ENCODE measurements around the gene CCND1. TPM values are rescaled to one million over a fixed set of nuclear protein-coding genes. Genes with fewer than 3 reads are reported as not detected.

The CCND1 gene
- total RNA-seq, 6 experiments from 2014 or later, result 1,259 to 2,084 (median 1,434) TPM

GRCh38 chr11:69604055-69604454 lies 36.9 kb upstream of the CCND1 start:
- H3K9me3 Mint-ChIP-seq, result peaks cover 6% of the 10 kb centered on the region; the same call in 1 of the 2 replicates
- TF ChIP-seq CTCF (IDR thresholded peaks at IDR 0.05), result no peak
- no peak overlapping the region for H3K27ac Mint-ChIP-seq
- no peak overlapping the region for H3K4me3 Mint-ChIP-seq
- H3K27me3 Mint-ChIP-seq (ENCODE audit: insufficient read depth), result peaks cover 6% of the 10 kb centered on the region; the same call in 1 of the 2 replicates
- H3K36me3 Mint-ChIP-seq (ENCODE audit: low read depth), result peaks cover 7% of the 10 kb centered on the region; the same call in 1 of the 2 replicates
- H3K4me1 Mint-ChIP-seq (ENCODE audit: low read depth), result peaks cover 24% of the 10 kb centered on the region
- no peak for DNase-seq

GRCh38 chr11:69605737-69606526 lies 35.0 kb upstream of the CCND1 start:
- Mint-ChIP-seq H3K4me1 (ENCODE audit: low read depth) (peaks cover 12% of the 10 kb centered on the region), H3K27me3 (ENCODE audit: insufficient read depth) (peaks cover 6% of the 10 kb centered on the region; the same call in 1 of the 2 replicates)

DNA sequence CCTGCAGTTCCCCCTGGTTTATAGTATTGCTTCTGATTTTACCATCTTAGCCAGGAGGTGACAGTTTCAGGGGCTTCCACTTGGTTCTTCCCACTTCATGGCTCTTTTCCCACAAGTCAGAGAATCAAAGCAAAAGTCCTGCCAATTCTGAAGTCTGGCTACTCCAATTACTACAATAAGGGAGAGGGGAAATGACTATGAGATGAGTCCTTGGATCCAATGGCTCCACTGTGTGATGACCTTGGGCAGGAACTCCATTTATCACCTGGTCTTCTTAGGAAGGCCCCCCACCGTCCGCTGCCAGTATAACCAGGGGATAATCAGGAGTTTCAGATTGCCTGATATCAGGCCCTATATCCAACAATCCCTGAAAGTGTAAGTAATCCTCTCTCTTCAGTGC lies 31.6 kb upstream of the CCND1 start:
- Mint-ChIP-seq H3K27me3 (ENCODE audit: insufficient read depth) (peaks cover 2% of the 10 kb centered on the region), H3K36me3 (ENCODE audit: low read depth) (peaks cover 7% of the 10 kb centered on the region; the same call in 1 of the 2 replicates), H3K9me3 (peaks cover 6% of the 10 kb centered on the region; the same call in 1 of the 2 replicates), H3K27ac (no peak overlapping the region), H3K4me1 (ENCODE audit: low read depth) (no peaks in the 10 kb centered on the region; the same call in 1 of the 2 replicates), H3K4me3 (no peak overlapping the region)
- no peak for TF ChIP-seq CTCF (IDR thresholded peaks at IDR 0.05)
- DNase-seq, result no peak

More at GRCh38 chr11:69605737-69606526, 35.0 kb upstream of the CCND1 start:
- no peak for DNase-seq
- TF ChIP-seq CTCF (IDR thresholded peaks at IDR 0.05), result no peak
- peaks cover 6% of the 10 kb centered on the region; the same call in 1 of the 2 replicates for H3K9me3 Mint-ChIP-seq
- H3K27ac Mint-ChIP-seq, result no peak overlapping the region
- H3K36me3 Mint-ChIP-seq (ENCODE audit: low read depth), result peaks cover 7% of the 10 kb centered on the region; the same call in 1 of the 2 replicates
- H3K4me3 Mint-ChIP-seq, result no peak overlapping the region

DNA sequence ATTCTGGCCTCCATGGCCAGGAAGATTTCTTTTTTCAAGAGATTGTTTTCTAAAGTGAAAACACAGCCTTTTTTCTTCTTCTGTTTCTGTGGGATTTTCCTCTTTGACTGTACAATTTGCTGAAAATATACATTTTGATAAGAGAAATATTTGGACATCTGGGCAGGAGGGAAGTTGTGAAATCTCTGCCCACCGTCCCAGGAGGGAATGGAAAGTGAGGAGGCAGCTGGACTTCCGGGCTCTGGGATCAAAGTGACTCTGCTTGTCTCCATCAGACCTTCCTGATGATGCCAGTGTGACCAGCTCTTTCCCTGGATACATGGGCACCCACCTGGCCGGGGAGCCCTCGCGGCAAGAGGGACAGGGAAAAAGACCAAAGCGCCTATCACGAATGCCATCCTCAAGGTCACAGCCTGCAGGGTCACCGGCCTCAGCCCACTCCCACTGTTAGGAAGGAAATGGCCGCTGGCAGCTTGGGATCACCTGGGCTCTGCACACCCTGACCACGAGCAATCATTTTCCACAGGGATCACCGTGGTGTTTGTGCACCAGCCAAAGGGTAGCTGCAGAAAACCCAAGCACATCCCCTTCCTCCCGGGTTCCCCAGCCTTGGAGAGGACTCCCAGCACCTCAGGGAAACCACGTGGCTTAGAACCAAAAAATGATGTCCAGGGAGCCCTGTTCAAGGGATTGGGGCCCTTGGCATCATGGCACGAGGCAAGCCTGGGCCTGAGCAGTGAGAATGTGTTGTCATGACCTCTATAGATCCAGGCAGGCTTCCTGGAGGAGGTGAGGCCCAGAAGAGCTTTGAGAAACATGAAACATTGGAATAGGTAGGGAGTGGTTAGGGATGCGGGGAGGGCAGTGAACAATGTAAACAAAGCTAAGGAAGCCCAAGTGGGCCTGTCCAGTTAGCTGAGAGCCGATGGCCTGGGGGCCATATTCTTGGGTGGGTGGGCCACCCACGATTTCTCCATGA lies 29.1 kb upstream of the CCND1 start:
- Mint-ChIP-seq H3K27ac (no peak overlapping the region), H3K9me3 (peaks cover 6% of the 10 kb centered on the region; the same call in 1 of the 2 replicates), H3K4me3 (no peak overlapping the region), H3K4me1 (ENCODE audit: low read depth) (no peaks in the 10 kb centered on the region), H3K27me3 (ENCODE audit: insufficient read depth) (peaks cover 2% of the 10 kb centered on the region), H3K36me3 (ENCODE audit: low read depth) (peaks cover 7% of the 10 kb centered on the region; the same call in 1 of the 2 replicates)
- no peak for DNase-seq
- TF ChIP-seq CTCF (IDR thresholded peaks at IDR 0.05), result no peak

DNA sequence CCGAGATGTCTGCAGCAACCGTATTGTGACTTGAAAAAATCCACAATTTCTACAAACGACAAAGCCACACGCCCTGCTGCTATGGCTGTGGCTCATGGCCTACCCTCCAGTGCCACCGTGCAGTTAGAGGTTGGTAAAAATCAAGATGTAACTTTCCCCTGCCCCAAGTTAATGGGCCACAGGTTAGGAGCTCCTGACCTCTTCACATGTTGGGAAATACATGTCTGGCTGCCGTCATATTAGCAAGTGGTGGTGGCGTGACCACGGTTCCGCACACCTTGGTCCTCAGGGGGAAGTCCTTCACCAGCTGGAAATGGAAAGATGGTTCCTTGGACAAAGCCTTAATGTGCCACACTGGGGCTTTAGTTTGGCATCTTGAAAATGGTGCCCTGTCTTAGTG lies 27.4 kb upstream of the CCND1 start:
- H3K27me3 Mint-ChIP-seq (ENCODE audit: insufficient read depth), result peaks cover 7% of the 10 kb centered on the region
- peaks cover 3% of the 10 kb centered on the region; the same call in 1 of the 2 replicates for H3K9me3 Mint-ChIP-seq
- no peak overlapping the region for H3K4me3 Mint-ChIP-seq

More for the DNA sequence above, 27.4 kb upstream of the CCND1 start:
- H3K4me1 Mint-ChIP-seq (ENCODE audit: low read depth), result peaks cover 9% of the 10 kb centered on the region; the same call in 1 of the 2 replicates
- no peak overlapping the region for H3K27ac Mint-ChIP-seq
- H3K36me3 Mint-ChIP-seq (ENCODE audit: low read depth), result peaks cover 4% of the 10 kb centered on the region; the same call in 1 of the 2 replicates
- no peak for DNase-seq
- TF ChIP-seq CTCF (IDR thresholded peaks at IDR 0.05), result no peak
